Omental fat pad (tissue), 4 donors: ENCODE results near the gene C9orf153. TPM values are rescaled to one million over a fixed set of nuclear protein-coding genes. Genes with fewer than 3 reads are reported as not detected.

ENCODE experiments used
- ATAC-seq: fragments of 150-250 bp; one replicate; pipeline ENCODE4 v1.9.1; 2016; ENCODE audit warnings: mild to moderate bottlenecking, moderate library complexity; ENCODE audit not compliant: low FRiP score
- DNase-seq: peaks from one replicate; pipeline ENCODE4 v3.0.0-alpha.2; 2019; ENCODE audit warnings: low spot score
- small RNA-seq: library from RNA; depleted of rRNA; stranded (forward); fragments of <200 nt; gene quantifications from one replicate; pipeline ENCODE3, GENCODE V24; 2016
- total RNA-seq, 4 donors: library from RNA; depleted of rRNA; stranded (reverse); fragments of >200 nt; gene quantifications; one replicate each; pipeline ENCODE4 v1.1.0, GENCODE V29; 2016
- TF ChIP-seq, protein P1 (sequence below), 3 donors: fragments of 450-650 bp; IDR thresholded peaks; one replicate each; pipeline ENCODE4 v1.5.1; 2016 to 2017; ENCODE audit warnings: antibody characterized with exemption in 3 of 3, mild to moderate bottlenecking in 3 of 3, moderate library complexity in 2 of 3

Gene C9orf153
- total RNA-seq, 4 donors from 2014 or later: 0.38 to 2.8 (median 0.83) TPM

DNA sequence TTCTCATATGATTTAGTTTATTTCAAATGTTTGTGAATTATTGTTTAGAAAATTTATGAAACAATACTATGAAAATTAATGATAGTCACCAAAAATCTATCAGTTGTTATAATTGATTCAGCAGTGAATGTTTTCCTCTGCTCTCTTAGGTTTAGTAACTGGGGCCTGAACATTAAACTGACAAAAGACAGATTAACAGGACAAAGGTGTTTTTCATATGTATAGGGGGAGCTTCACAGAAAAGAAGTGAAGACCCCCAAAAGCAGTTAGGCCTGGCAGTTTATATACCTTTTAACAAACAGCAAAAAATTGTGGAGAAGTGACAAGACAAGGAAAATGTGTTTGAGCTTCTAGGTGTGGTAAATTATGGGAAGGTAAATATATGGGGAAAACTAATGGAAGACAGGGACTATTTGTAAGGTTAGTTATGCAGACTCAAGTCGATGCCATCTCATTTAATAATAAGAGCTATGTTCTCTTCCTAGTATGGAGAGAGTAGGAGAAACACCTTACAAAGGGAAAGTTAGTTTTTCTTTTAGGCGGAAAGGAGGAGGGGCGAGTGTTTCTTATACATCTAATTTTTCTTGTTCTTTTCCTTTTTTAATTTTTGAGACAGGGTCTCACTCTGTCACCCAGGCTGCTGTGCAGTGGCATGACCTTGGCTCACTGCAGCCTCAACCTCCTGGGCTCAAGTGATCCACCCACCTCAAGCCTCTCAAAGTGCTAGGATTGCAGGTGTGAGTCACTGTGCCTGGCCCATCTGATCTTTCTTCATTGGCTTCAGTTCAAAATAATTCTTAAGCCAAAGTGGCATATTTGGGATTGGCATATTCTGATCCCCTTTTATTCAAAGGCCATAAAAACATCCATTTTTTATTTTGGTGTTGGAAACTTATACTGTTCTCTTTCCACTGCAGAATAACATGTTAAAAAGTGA, 77.8 kb downstream of the C9orf153 start:
- no peak for ATAC-seq
- TF ChIP-seq, protein P1, sequence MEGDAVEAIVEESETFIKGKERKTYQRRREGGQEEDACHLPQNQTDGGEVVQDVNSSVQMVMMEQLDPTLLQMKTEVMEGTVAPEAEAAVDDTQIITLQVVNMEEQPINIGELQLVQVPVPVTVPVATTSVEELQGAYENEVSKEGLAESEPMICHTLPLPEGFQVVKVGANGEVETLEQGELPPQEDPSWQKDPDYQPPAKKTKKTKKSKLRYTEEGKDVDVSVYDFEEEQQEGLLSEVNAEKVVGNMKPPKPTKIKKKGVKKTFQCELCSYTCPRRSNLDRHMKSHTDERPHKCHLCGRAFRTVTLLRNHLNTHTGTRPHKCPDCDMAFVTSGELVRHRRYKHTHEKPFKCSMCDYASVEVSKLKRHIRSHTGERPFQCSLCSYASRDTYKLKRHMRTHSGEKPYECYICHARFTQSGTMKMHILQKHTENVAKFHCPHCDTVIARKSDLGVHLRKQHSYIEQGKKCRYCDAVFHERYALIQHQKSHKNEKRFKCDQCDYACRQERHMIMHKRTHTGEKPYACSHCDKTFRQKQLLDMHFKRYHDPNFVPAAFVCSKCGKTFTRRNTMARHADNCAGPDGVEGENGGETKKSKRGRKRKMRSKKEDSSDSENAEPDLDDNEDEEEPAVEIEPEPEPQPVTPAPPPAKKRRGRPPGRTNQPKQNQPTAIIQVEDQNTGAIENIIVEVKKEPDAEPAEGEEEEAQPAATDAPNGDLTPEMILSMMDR (IDR thresholded peaks at IDR 0.05): no peak
- no peak for DNase-seq

DNA sequence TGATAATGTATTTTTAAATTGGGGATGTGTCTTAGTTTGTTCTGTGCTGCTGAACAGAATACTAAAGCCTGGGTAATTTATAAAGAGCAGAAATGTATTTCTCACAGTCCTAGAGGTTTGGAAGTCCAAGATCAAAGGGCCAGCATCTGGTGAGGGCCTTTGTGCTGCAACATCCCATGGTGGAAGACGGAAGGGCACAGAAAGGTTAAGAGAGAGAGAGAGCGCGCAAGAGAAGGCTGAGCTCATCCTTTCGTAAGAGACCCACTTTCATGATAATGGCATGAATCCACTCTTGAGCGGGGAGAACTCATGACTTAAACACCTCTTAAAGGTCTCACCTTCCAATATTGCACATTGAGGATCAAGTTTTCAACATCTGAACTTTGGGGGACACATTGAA, 81.0 kb downstream of the C9orf153 start:
- no peak for DNase-seq
- TF ChIP-seq, protein P1 (IDR thresholded peaks at IDR 0.05): no peak
- no peak for ATAC-seq

DNA sequence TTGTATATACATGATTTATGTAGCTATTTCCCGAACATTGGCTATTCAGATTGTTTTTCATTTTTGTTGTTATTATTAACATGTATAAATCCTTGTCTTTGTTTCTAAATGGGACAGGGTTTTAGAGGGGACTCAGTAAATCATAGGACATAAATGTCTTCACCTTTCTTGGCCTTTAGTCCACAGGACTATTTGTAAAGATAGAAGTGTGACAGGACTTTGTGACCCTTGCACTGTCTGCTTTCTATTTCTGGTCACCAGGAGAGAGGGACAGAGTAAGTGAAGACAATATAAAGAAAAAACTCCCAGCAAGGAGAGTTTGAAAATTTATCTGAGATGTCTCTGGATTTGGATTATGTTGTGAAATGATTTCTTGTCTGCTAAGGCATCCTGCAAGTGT, 81.5 kb downstream of the C9orf153 start:
- no peak for ATAC-seq
- no peak for DNase-seq
- TF ChIP-seq, protein P1 (IDR thresholded peaks at IDR 0.05): no peak

DNA sequence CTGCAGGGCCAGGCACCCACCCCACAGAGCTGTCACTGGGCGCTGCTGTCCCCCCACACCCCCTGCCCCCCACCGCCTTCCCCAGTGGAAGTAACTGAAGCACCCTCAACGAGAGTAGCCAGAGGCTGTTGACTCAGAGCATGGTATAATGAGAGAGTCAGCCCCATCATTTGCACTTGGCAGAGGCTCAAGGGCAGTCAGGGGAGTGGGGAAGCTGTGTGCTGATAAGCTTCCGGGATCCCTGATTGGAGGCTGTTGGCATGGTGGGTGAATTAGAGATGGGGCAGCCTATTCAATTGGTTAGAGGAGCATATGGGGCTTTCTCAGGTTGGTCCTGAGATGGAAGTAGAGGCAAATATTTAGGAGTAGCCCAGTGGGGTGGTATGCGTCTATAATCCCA, 83.0 kb downstream of the C9orf153 start:
- ATAC-seq (no peak), DNase-seq (no peak)
- TF ChIP-seq, protein P1 (IDR thresholded peaks at IDR 0.05): no peak

DNA sequence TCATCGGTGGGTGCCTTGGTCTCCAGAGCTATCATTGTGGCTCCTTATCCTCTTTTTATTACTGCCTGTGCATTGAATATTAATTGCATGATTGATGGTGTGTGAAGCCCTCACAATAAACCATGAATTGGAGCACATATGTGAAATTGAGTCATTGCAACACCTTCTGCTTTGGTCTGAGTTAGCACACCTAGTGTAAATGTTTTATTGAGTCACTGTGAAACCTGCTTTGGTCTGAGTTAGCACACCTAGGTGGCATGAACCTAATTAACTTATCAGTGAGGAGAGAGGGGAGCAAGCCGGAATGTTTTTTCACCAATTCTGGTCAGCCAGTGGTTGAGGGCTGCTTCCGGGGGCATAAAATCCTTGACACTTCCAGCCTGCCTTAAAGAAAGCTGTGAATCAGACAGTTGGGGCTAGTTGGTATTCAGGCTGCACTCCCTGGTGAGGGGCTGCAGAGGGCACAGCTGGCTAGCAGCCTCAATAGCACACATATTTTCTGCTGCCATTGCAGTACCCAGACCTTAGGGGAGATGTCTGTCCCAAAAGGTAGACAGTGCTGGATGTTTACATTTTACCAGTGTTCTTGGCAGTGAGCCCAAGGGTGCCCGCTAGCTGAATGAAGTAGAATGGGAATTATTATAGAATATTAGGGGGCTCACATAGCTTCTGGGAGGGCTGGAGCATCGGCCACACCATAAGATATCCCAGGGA, 83.6 kb downstream of the C9orf153 start:
- DNase-seq: no peak
- no peak for ATAC-seq
- TF ChIP-seq, protein P1 (IDR thresholded peaks at IDR 0.05): no peak

DNA sequence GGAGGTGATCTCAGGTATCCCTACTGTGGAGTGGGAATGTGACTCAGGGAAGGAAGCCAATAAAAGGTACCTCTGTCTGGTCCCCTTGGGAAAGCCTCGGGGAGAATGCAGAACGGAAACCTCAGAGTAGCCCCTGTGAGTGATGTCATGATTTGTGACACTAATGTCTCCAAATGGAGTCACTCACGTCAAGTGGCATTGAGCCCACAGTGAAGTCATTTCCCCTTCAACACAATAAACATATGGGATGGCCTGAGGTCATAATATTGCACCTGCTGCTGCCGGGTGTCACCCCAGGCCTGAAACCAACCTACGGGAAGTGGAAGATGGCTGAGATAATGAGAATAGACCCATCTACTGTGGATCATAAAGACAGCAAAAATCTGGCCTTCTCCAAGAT, 84.2 kb downstream of the C9orf153 start:
- TF ChIP-seq, protein P1 (IDR thresholded peaks at IDR 0.05): no peak
- ATAC-seq: no peak
- DNase-seq: no peak

Small RNA genes within 50 kb of the gene (small RNA-seq; reads per million reads assigned to genes)
- gene AL137849.1 (not detected), gene RN7SKP264 (not detected)

Other genes with a start within 250 kb of the C9orf153 start
- gene GOLM1, start 160.1 kb downstream of the C9orf153 start, total RNA-seq: 10 to 100 TPM; 16.1 to 31.7 (median 22.1) TPM
- 10 to 100 TPM; 50.6 to 67.4 (median 55.6) TPM for gene ISCA1, start 22.9 kb upstream of the C9orf153 start, total RNA-seq
- 10 to 100 TPM; 50.8 to 61.8 (median 56.7) TPM for gene TUT7, start 94.8 kb upstream of the C9orf153 start, total RNA-seq